ENCODE results near the gene IL15RA. TPM values are rescaled to one million over a fixed set of nuclear protein-coding genes. Genes with fewer than 3 reads are reported as not detected.

Gene IL15RA
- total RNA-seq, 1 experiment from 2014 or later = 0.66 TPM

DNA sequence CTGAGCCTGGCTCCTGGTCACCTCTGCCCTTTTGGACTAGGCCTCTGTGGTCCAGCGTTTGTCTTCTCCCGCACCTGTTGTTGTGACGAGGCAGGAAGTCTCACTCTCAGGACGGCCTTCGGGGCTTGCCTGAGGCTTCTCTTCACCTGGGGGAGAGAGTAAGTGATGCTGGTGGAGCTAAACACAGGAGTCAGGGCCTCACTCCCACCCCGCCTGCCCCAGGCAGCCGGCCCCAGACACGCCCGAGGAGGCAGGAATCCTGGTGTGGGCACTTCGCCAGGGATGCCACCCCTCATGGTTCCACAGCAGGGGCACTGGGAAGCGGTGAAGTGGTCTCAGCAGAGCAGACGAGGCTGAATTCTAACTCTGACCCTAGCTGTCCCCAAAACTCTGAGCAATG, 42.5 kb upstream of the IL15RA start:
- Histone ChIP-seq H3K4me1 (no peaks in the 10 kb centered on the region), H3K27me3 (replicated peaks; ENCODE audit: control insufficient read depth, insufficient read depth, low read length) (no peaks in the 10 kb centered on the region; the same call in 1 of the 2 replicates), H3K4me3 (ENCODE audit: low read depth, low read length) (no peak overlapping the region), H3K36me3 (ENCODE audit: control insufficient read depth, insufficient read depth, low read length) (no peaks in the 10 kb centered on the region), H3K9me3 (no peaks in the 10 kb centered on the region)
- no TSS peak for BruUV-seq (replicated peaks)
- no peak overlapping the region for H3K4me3 Mint-ChIP-seq (ENCODE audit: unreplicated experiment)
- H3K9me3 Mint-ChIP-seq (ENCODE audit: unreplicated experiment) = peaks cover 11% of the 10 kb centered on the region
- H3K36me3 Mint-ChIP-seq (ENCODE audit: insufficient read depth, unreplicated experiment) = no peaks in the 10 kb centered on the region
- peaks cover 9% of the 10 kb centered on the region for H3K27me3 Mint-ChIP-seq (ENCODE audit: insufficient read depth, unreplicated experiment)
- H3K27ac Mint-ChIP-seq (ENCODE audit: unreplicated experiment) = no peak overlapping the region
- ChIA-PET POLR2A (no interaction called here), CTCF (no interaction called here)
- H3K4me1 Mint-ChIP-seq (ENCODE audit: low read depth, unreplicated experiment) = no peaks in the 10 kb centered on the region
- intact Hi-C loops (cut with micrococcal nuclease; ENCODE audit: unreplicated experiment) = no loop called here
- TF ChIP-seq, protein P1, sequence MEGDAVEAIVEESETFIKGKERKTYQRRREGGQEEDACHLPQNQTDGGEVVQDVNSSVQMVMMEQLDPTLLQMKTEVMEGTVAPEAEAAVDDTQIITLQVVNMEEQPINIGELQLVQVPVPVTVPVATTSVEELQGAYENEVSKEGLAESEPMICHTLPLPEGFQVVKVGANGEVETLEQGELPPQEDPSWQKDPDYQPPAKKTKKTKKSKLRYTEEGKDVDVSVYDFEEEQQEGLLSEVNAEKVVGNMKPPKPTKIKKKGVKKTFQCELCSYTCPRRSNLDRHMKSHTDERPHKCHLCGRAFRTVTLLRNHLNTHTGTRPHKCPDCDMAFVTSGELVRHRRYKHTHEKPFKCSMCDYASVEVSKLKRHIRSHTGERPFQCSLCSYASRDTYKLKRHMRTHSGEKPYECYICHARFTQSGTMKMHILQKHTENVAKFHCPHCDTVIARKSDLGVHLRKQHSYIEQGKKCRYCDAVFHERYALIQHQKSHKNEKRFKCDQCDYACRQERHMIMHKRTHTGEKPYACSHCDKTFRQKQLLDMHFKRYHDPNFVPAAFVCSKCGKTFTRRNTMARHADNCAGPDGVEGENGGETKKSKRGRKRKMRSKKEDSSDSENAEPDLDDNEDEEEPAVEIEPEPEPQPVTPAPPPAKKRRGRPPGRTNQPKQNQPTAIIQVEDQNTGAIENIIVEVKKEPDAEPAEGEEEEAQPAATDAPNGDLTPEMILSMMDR (IDR thresholded peaks at IDR 0.05; ENCODE audit: insufficient read depth in 1 of 2, low read depth in 1 of 2, low read length in 1 of 2, severe bottlenecking in 1 of 2, unreplicated experiment in 1 of 2) = no peak
- DNase-seq = no peak

DNA sequence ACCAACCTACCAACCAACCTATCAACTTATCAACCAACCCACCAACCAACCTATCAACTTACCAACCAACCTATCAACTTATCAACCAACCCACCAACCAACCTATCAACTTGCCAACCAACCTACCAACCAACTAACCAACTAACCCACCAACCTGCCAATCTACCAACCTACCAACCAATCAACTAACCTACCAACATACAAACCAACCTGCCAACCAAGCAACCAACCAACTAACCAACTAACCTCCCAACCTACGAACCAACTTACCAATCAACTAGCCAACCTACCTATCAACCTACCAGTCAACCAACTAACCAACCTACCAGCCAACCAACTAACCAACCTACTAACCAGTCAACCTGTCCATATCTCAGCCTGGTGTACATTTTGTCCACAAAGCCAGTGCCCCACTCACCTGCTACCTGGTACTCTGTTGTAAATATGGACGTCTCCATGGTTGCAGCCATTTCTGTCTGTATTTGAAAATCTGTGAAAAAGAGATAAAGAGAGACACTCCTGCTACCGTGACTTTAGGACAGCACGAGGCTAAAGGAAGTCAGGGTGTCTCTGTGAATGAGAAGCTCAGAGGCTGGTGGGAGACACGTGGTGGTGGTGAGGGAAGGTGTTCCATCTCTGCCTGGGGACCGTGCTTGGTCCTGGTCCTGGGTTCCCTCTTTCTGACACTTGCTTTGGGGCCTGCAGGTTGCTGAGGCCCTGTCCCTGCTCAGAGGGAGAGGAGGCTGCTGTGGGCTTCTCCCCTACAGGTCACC, 41.9 kb upstream of the IL15RA start:
- no peaks in the 10 kb centered on the region; the same call in 1 of the 2 replicates for H3K27me3 ChIP-seq (replicated peaks; ENCODE audit: control insufficient read depth, insufficient read depth, low read length)
- intact Hi-C loops (cut with micrococcal nuclease; ENCODE audit: unreplicated experiment) = no loop called here
- no peaks in the 10 kb centered on the region for H3K4me1 Mint-ChIP-seq (ENCODE audit: low read depth, unreplicated experiment)
- peaks cover 11% of the 10 kb centered on the region for H3K9me3 Mint-ChIP-seq (ENCODE audit: unreplicated experiment)
- no peak overlapping the region for H3K4me3 Mint-ChIP-seq (ENCODE audit: unreplicated experiment)
- no peaks in the 10 kb centered on the region for H3K9me3 ChIP-seq
- no peak overlapping the region for H3K4me3 ChIP-seq (ENCODE audit: low read depth, low read length)
- peaks cover 9% of the 10 kb centered on the region for H3K27me3 Mint-ChIP-seq (ENCODE audit: insufficient read depth, unreplicated experiment)
- TF ChIP-seq, protein P1 (IDR thresholded peaks at IDR 0.05; ENCODE audit: insufficient read depth in 1 of 2, low read depth in 1 of 2, low read length in 1 of 2, severe bottlenecking in 1 of 2, unreplicated experiment in 1 of 2) = no peak
- no peaks in the 10 kb centered on the region for H3K4me1 ChIP-seq
- no peak overlapping the region for H3K27ac Mint-ChIP-seq (ENCODE audit: unreplicated experiment)
- CTCF ChIA-PET = no interaction called here
- no peaks in the 10 kb centered on the region for H3K36me3 ChIP-seq (ENCODE audit: control insufficient read depth, insufficient read depth, low read length)
- POLR2A ChIA-PET = interaction anchor here (0.5 kb wide), 1 partner anchor 9 kb away, joined by 3 read pairs; no protein-coding TSS in a partner anchor
- H3K36me3 Mint-ChIP-seq (ENCODE audit: insufficient read depth, unreplicated experiment) = no peaks in the 10 kb centered on the region
- DNase-seq = no peak
- BruUV-seq (replicated peaks) = no TSS peak

DNA sequence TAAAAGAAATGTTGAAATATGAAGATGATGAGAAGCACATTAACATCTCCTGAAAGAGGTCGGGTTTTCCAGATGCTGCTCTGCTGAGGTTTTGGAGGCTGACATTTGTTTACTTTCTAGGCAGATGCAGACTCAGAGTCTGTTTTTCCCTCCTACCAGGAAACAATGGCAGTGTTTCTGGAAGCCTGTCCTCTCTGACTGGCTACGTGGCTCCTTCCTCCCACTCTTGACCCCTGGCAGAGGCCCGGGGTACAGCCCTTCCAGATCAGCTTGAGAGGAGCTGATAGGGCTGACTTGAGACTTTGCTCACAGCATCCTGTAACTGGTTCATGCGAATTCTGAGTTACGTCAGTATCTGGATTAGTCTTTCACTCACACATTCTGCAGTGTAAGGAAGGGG, 41.1 kb upstream of the IL15RA start:
- Mint-ChIP-seq H3K4me1 (ENCODE audit: low read depth, unreplicated experiment) (no peaks in the 10 kb centered on the region), H3K27ac (ENCODE audit: unreplicated experiment) (no peak overlapping the region), H3K36me3 (ENCODE audit: insufficient read depth, unreplicated experiment) (no peaks in the 10 kb centered on the region), H3K9me3 (ENCODE audit: unreplicated experiment) (peaks cover 11% of the 10 kb centered on the region), H3K4me3 (ENCODE audit: unreplicated experiment) (no peak overlapping the region), H3K27me3 (ENCODE audit: insufficient read depth, unreplicated experiment) (peaks cover 6% of the 10 kb centered on the region)
- TF ChIP-seq, protein P1 (IDR thresholded peaks at IDR 0.05; ENCODE audit: insufficient read depth in 1 of 2, low read depth in 1 of 2, low read length in 1 of 2, severe bottlenecking in 1 of 2, unreplicated experiment in 1 of 2) = no peak
- no peak for DNase-seq
- intact Hi-C loops (cut with micrococcal nuclease; ENCODE audit: unreplicated experiment) = no loop called here
- Histone ChIP-seq H3K4me3 (ENCODE audit: low read depth, low read length) (no peak overlapping the region), H3K36me3 (ENCODE audit: control insufficient read depth, insufficient read depth, low read length) (no peaks in the 10 kb centered on the region), H3K27me3 (replicated peaks; ENCODE audit: control insufficient read depth, insufficient read depth, low read length) (no peaks in the 10 kb centered on the region; the same call in 1 of the 2 replicates), H3K9me3 (no peaks in the 10 kb centered on the region), H3K4me1 (no peaks in the 10 kb centered on the region)
- ChIA-PET CTCF (no interaction called here), POLR2A (no interaction called here)
- no TSS peak for BruUV-seq (replicated peaks)
